H1 (cell line): Measurements from ENCODE around the gene PPARGC1A. TPM values are rescaled to one million over a fixed set of nuclear protein-coding genes. Genes with fewer than 3 reads are reported as not detected.

Source experiments
- CTCF ChIA-PET: fragments of 300-600 bp; sonication (Branson Sonifier 250); formaldehyde crosslinking; loops from one replicate; lab custom pipeline; 2021; ENCODE audit not compliant: partially characterized antibody; lab: Charles Lee
- POLR2A ChIA-PET: fragments of 300-600 bp; sonication (Branson Sonifier 250); formaldehyde crosslinking; loops from one replicate; lab custom pipeline; 2021; ENCODE audit warnings: inconsistent platforms; ENCODE audit not compliant: partially characterized antibody; lab: Charles Lee
- DNase-seq, 2 experiments: peaks; one replicate each; pipeline versions ENCODE4 v3.0.0 to v3.0.0-alpha.2; 2010 to 2022; ENCODE audit warnings: low spot score in 2 of 2, low read depth in 1 of 2, mixed read lengths in 1 of 2
- FAIRE-seq: peaks from 2 replicates; lab custom pipeline; 2011; peaks lifted over from hg19 to GRCh38; lab: Jason Lieb, UNC
- H2AFZ ChIP-seq: 2 replicates; pipeline ENCODE4 v1.8.1; 2012; ENCODE audit warnings: low read length, inconsistent platforms
- H2AK5ac ChIP-seq: 2 replicates; pipeline ENCODE4 v1.6.1; 2013; ENCODE audit warnings: low read depth, low read length
- H2BK120ac ChIP-seq: replicated peaks from 2 replicates; pipeline ENCODE3; 2013; ENCODE audit warnings: low read depth, low read length, inconsistent platforms
- H2BK12ac ChIP-seq: 2 replicates; pipeline ENCODE4 v1.6.1; 2013; ENCODE audit warnings: low read depth, low read length
- H2BK15ac ChIP-seq: 2 replicates; pipeline ENCODE4 v1.6.1; 2013; ENCODE audit warnings: low read length
- H2BK20ac ChIP-seq: 2 replicates; pipeline ENCODE4 v1.6.1; 2013; ENCODE audit warnings: low read length
- H2BK5ac ChIP-seq: 2 replicates; pipeline ENCODE4 v1.6.1; 2013; ENCODE audit warnings: low read depth, low read length
- H3K14ac ChIP-seq: 2 replicates; pipeline ENCODE4 v1.6.1; 2013; ENCODE audit warnings: inconsistent platforms; ENCODE audit not compliant: insufficient read length
- H3K18ac ChIP-seq: 2 replicates; pipeline ENCODE4 v1.6.1; 2013; ENCODE audit warnings: low read length; ENCODE audit errors: extremely low read depth
- H3K23ac ChIP-seq: 2 replicates; pipeline ENCODE4 v1.6.1; 2013; ENCODE audit warnings: inconsistent platforms; ENCODE audit not compliant: insufficient read length
- H3K23me2 ChIP-seq: 2 replicates; pipeline ENCODE4 v1.6.1; 2013; ENCODE audit warnings: low read depth, low read length
- H3K27ac ChIP-seq: 2 replicates; pipeline ENCODE4 v1.6.1; 2011; ENCODE audit warnings: low read depth, low read length, inconsistent platforms
- H3K27me3 ChIP-seq, 4 experiments: replicated peaks in 1 of 4; 1 replicate in 1 of 4; 2 replicates in 3 of 4; pipeline versions ENCODE4 v1.6.1 to v1.8.1; 2011 to 2013; ENCODE audit warnings: low read length in 3 of 4, mild to moderate bottlenecking in 3 of 4, inconsistent platforms in 2 of 4, mixed read lengths in 2 of 4, moderate library complexity in 1 of 4; ENCODE audit not compliant: control insufficient read depth in 3 of 4, insufficient read depth in 3 of 4; ENCODE audit errors: extremely low read depth in 1 of 4
- H3K36me3 ChIP-seq, 4 experiments: 2 replicates each; pipeline versions ENCODE4 v1.6.1 to v1.8.1; 2011 to 2013; ENCODE audit warnings: mild to moderate bottlenecking in 4 of 4, low read length in 3 of 4, moderate library complexity in 2 of 4, control low read depth in 1 of 4, inconsistent platforms in 1 of 4; ENCODE audit not compliant: insufficient read depth in 4 of 4, control insufficient read depth in 2 of 4
- H3K4ac ChIP-seq: replicated peaks from 2 replicates; pipeline ENCODE3; 2013; ENCODE audit warnings: low read length, low read depth, mixed read lengths, inconsistent platforms; ENCODE audit not compliant: insufficient read length
- H3K4me1 ChIP-seq, 4 experiments: replicated peaks in 1 of 4; 1 replicate in 1 of 4; 2 replicates in 3 of 4; pipeline versions ENCODE4 v1.6.1 to v1.8.1; 2011 to 2013; ENCODE audit warnings: low read length in 3 of 4, inconsistent platforms in 2 of 4, mixed read lengths in 1 of 4; ENCODE audit not compliant: insufficient read depth in 4 of 4, control insufficient read depth in 3 of 4
- H3K4me2 ChIP-seq, 2 experiments: 2 replicates each; pipeline versions ENCODE4 v1.6.1 to v1.8.1; 2011 to 2013; ENCODE audit warnings: low read depth in 2 of 2, low read length in 2 of 2, control low read depth in 1 of 2, inconsistent platforms in 1 of 2, mild to moderate bottlenecking in 1 of 2; ENCODE audit not compliant: insufficient read depth in 1 of 2
- H3K4me3 ChIP-seq, 4 experiments: fragments of 200-600, 300-600 bp in 1 of 4; sonication (generic), shearing (Covaris generic), sonication (Bioruptor Twin) in 1 of 4; 2 replicates each; pipeline versions ENCODE4 v1.5.1 to v1.8.1; 2011 to 2016; ENCODE audit warnings: low read length in 4 of 4, low read depth in 3 of 4, control low read depth in 2 of 4, inconsistent platforms in 2 of 4, mild to moderate bottlenecking in 2 of 4, mixed read lengths in 1 of 4, moderate library complexity in 1 of 4; ENCODE audit not compliant: insufficient read depth in 2 of 4; ENCODE audit errors: extremely low read depth in 1 of 4
- H3K56ac ChIP-seq: replicated peaks from 2 replicates; pipeline ENCODE3; 2013; ENCODE audit warnings: low read depth, mild to moderate bottlenecking, mixed read lengths, low read length, inconsistent platforms; ENCODE audit not compliant: insufficient read length
- H3K79me1 ChIP-seq: 2 replicates; pipeline ENCODE4 v1.6.1; 2013; ENCODE audit warnings: low read depth, low read length, control low read depth
- H3K79me2 ChIP-seq, 2 experiments: 2 replicates each; pipeline versions ENCODE4 v1.6.1 to v1.8.1; 2012 to 2013; ENCODE audit warnings: low read length in 2 of 2, mild to moderate bottlenecking in 2 of 2, inconsistent platforms in 1 of 2; ENCODE audit not compliant: insufficient read depth in 2 of 2, control insufficient read depth in 1 of 2
- H3K9ac ChIP-seq, 4 experiments: replicated peaks in 1 of 4; 1 replicate in 1 of 4; 2 replicates in 3 of 4; pipeline versions ENCODE4 v1.6.1 to v1.8.1; 2011 to 2013; ENCODE audit warnings: low read depth in 3 of 4, low read length in 3 of 4, control low read depth in 2 of 4, mild to moderate bottlenecking in 2 of 4, moderate library complexity in 2 of 4, inconsistent platforms in 1 of 4; ENCODE audit errors: extremely low read depth in 1 of 4
- H3K9me3 ChIP-seq, 2 experiments: 2 replicates each; pipeline versions ENCODE4 v1.6.1 to v1.8.1; 2012 to 2013; ENCODE audit warnings: mild to moderate bottlenecking in 2 of 2, moderate library complexity in 2 of 2, control low read depth in 1 of 2, inconsistent platforms in 1 of 2, low read depth in 1 of 2, low read length in 1 of 2, mixed read lengths in 1 of 2; ENCODE audit not compliant: insufficient read depth in 2 of 2
- H4K20me1 ChIP-seq, 2 experiments: replicated peaks in 1 of 2; 2 replicates each; pipeline versions ENCODE3 to v1.8.1; 2011 to 2013; ENCODE audit warnings: inconsistent platforms in 2 of 2, low read length in 2 of 2, mild to moderate bottlenecking in 1 of 2; ENCODE audit not compliant: insufficient read depth in 2 of 2, control insufficient read depth in 1 of 2
- H4K5ac ChIP-seq: 2 replicates; pipeline ENCODE4 v1.6.1; 2013; ENCODE audit warnings: low read length, low read depth, mixed read lengths, inconsistent platforms; ENCODE audit not compliant: insufficient read length
- H4K8ac ChIP-seq: 2 replicates; pipeline ENCODE4 v1.8.0; 2013; ENCODE audit warnings: mild to moderate bottlenecking, moderate library complexity, low read length, inconsistent platforms; ENCODE audit not compliant: insufficient read depth; ENCODE audit errors: extremely low read depth
- H4K91ac ChIP-seq: replicated peaks from 2 replicates; pipeline ENCODE3; 2013; ENCODE audit warnings: low read length, mixed read lengths, inconsistent platforms; ENCODE audit not compliant: insufficient read length
- CEBPB ChIP-seq: IDR thresholded peaks from 2 replicates; pipeline ENCODE4 v1.6.1; 2012; ENCODE audit warnings: low read depth, low read length
- CTBP2 ChIP-seq: IDR thresholded peaks from 2 replicates; pipeline ENCODE4 v1.7.0; 2011; ENCODE audit warnings: borderline replicate concordance, mild to moderate bottlenecking, moderate library complexity, mixed read lengths, low read length; ENCODE audit not compliant: insufficient read depth, insufficient read length
- CTCF ChIP-seq, 3 experiments: IDR thresholded peaks; 1 replicate in 2 of 3; 2 replicates in 1 of 3; pipeline versions ENCODE4 v1.5.1 to v1.6.1; 2011; ENCODE audit warnings: low read length in 3 of 3, mild to moderate bottlenecking in 3 of 3, inconsistent platforms in 2 of 3, low read depth in 1 of 3, moderate library complexity in 1 of 3; ENCODE audit not compliant: insufficient read depth in 1 of 3; ENCODE audit errors: control extremely low read depth in 1 of 3
- HDAC6 ChIP-seq: IDR thresholded peaks from one replicate; pipeline ENCODE4 v1.7.1; 2012; ENCODE audit warnings: low read depth, mild to moderate bottlenecking, inconsistent platforms, low read length, moderate library complexity
- MAFK ChIP-seq: IDR thresholded peaks from 2 replicates; pipeline ENCODE4 v1.6.1; 2012; ENCODE audit warnings: low read depth, mild to moderate bottlenecking, improper control_type of control experiment, low read length
- SIX5 ChIP-seq: IDR thresholded peaks from 2 replicates; pipeline ENCODE4 v1.6.1; 2011; ENCODE audit warnings: mild to moderate bottlenecking, low read depth, low read length
- SP1 ChIP-seq: IDR thresholded peaks from 2 replicates; pipeline ENCODE4 v1.6.1; 2011; ENCODE audit warnings: low read depth, low read length
- SP2 ChIP-seq: IDR thresholded peaks from 2 replicates; pipeline ENCODE4 v1.6.1; 2012; ENCODE audit warnings: mild to moderate bottlenecking, low read length, inconsistent platforms
- TBP ChIP-seq: IDR thresholded peaks from 2 replicates; pipeline ENCODE4 v1.6.1; 2011; ENCODE audit warnings: low read depth, low read length, improper control_type of control experiment
- TEAD4 ChIP-seq: IDR thresholded peaks from 2 replicates; pipeline ENCODE4 v1.6.1; 2012; ENCODE audit warnings: low read depth, low read length, inconsistent platforms, mixed read lengths
- USF2 ChIP-seq: IDR thresholded peaks from 2 replicates; pipeline ENCODE4 v1.6.1; 2011; ENCODE audit warnings: low read length, improper control_type of control experiment
- WGBS, 2 experiments: shearing (Covaris generic) in 1 of 2; methylation state at CpG; one replicate each; pipeline versions ENCODE4 v1.1.6 to v1.1.7; 2013 to 2015; ENCODE audit warnings: low lambda C conversion rate in 2 of 2, mixed read lengths in 2 of 2, inconsistent platforms in 1 of 2, low coverage in 1 of 2, missing lambda C conversion rate in 1 of 2; ENCODE audit not compliant: insufficient replicate concordance in 2 of 2, insufficient coverage in 1 of 2, insufficient read length in 1 of 2; ENCODE audit errors: extremely low coverage in 1 of 2, missing lambda C conversion rate in 1 of 2; 5-methylcytosine and 5-hydroxymethylcytosine counted together
- polyA plus RNA-seq, 7 experiments: library from polyadenylated mRNA; depleted of rRNA in 3 of 7; stranded (reverse) in 5 of 7; unstranded in 2 of 7; fragments of >200 nt in 5 of 7; fragments of 200-250 nt in 2 of 7; gene quantifications; 1 replicate in 5 of 7; 2 replicates in 1 of 7; 4 replicates in 1 of 7; pipeline versions ENCODE4 v1.2.1 to v1.2.3, GENCODE V29; 2011 to 2013; ENCODE audit warnings: missing spikeins in 2 of 7, mixed read lengths in 2 of 7
- total RNA-seq: library from RNA; stranded (reverse); fragmentation: NEBNext Ultra II Directional; extraction: Animal tissue kit (Norgen Biotek cat#: 25700); gene quantifications from 2 replicates; pipeline ENCODE4 v1.2.1, GENCODE V29; 2021

PPARGC1A gene
- total and polyA plus RNA-seq, 2 of the 8 experiments (the other 6 are each of a cell fraction or from before 2014, with no cell fraction given), result 0.54 to 1.4 TPM

GRCh38 chr4:23922013-23922412 is 32.2 kb upstream of the PPARGC1A start:
- H2AFZ ChIP-seq, result no peak overlapping the region
- H3K4me3 ChIP-seq, result no peak overlapping the region
- CTCF ChIA-PET, result interaction anchor here (1.2 to 1.4 kb wide), 2 partner anchors 10 to 11 kb away, joined by 3 to 5 read pairs; no protein-coding TSS in a partner anchor
- H3K36me3 ChIP-seq, result no peaks in the 10 kb centered on the region
- H2BK15ac ChIP-seq, result no peak overlapping the region
- no peaks in the 10 kb centered on the region for H3K79me1 ChIP-seq
- H4K20me1 ChIP-seq, result no peaks in the 10 kb centered on the region
- WGBS, 2 experiments, result 100% methylated on average over 2 of the region's 2 CpGs; no CpG with 5 or more reads in 1 of the 2 experiments
- H3K9me3 ChIP-seq, result no peaks in the 10 kb centered on the region
- H2AK5ac ChIP-seq, result no peak overlapping the region
- no peak overlapping the region for H3K23ac ChIP-seq
- H3K27ac ChIP-seq, result no peak overlapping the region
- TF ChIP-seq SIX5, result no peak
- no peak for TF ChIP-seq SP2
- no peak for TF ChIP-seq HDAC6
- TF ChIP-seq TBP, result no peak
- TF ChIP-seq USF2, result no peak
- TF ChIP-seq MAFK, result no peak
- TF ChIP-seq CTCF (IDR thresholded peaks at IDR 0.05; ENCODE audit: control extremely low read depth in 1 of 3, insufficient read depth in 1 of 3, low read depth in 1 of 3, low read length in 3 of 3), result no peak
- TF ChIP-seq CTBP2, result no peak
- no peak for TF ChIP-seq CEBPB
- no peak for TF ChIP-seq TEAD4
- no peak for TF ChIP-seq SP1
- POLR2A ChIA-PET, result no interaction called here
- no peak overlapping the region for H3K18ac ChIP-seq
- no peak overlapping the region for H3K4me2 ChIP-seq
- no peak overlapping the region for H4K5ac ChIP-seq
- H2BK120ac ChIP-seq, result no peak overlapping the region
- no peak overlapping the region for H2BK12ac ChIP-seq
- H3K14ac ChIP-seq, result no peak overlapping the region
- FAIRE-seq, result no peak
- H3K9ac ChIP-seq, result no peak overlapping the region
- H3K56ac ChIP-seq, result no peak overlapping the region
- H3K4me1 ChIP-seq, result peaks cover 0 to 2% (median 0%) of the 10 kb centered on the region in 4 experiments; a peak in 2 of 7 replicates
- no peaks in the 10 kb centered on the region for H3K79me2 ChIP-seq
- H3K27me3 ChIP-seq, result no peaks in the 10 kb centered on the region
- H4K91ac ChIP-seq, result no peak overlapping the region
- no peak overlapping the region for H3K4ac ChIP-seq
- no peak overlapping the region for H4K8ac ChIP-seq
- no peaks in the 10 kb centered on the region for H3K23me2 ChIP-seq
- no peak overlapping the region for H2BK20ac ChIP-seq
- no peak for DNase-seq
- H2BK5ac ChIP-seq, result no peak overlapping the region
